PC-3 (cell line): ENCODE data around the gene CPLX3. TPM values are rescaled to one million over a fixed set of nuclear protein-coding genes. Genes with fewer than 3 reads are reported as not detected.

Source experiments
- ATAC-seq: fragments of 200-7000 bp; cut with Tn5 transposase; 2 replicates; pipeline ENCODE4 v1.9.1; 2020; ENCODE audit warnings: mild to moderate bottlenecking, moderate library complexity
- BruUV-seq: library from RNA; stranded (reverse); fragments of 400-500 nt; replicated peaks from 2 replicates; lab custom pipeline; 2021; lab: Mats Ljungman, UMichigan
- CTCF ChIA-PET: fragments of 300-600 bp; sonication (Branson Sonifier 250); formaldehyde crosslinking; loops from one replicate; lab custom pipeline; 2022; ENCODE audit warnings: antibody characterized with exemption; lab: Charles Lee
- POLR2A ChIA-PET: fragments of 300-600 bp; sonication (Branson Sonifier 250); formaldehyde crosslinking; loops from one replicate; lab custom pipeline; 2022; ENCODE audit warnings: antibody characterized with exemption; ENCODE audit not compliant: unreplicated experiment; lab: Charles Lee
- DNase-seq: peaks from one replicate; pipeline ENCODE4 v3.0.0-alpha.2; 2015
- H2AFZ ChIP-seq: fragments of 300-600 bp; sonication (generic); 2 replicates; pipeline ENCODE4 v1.6.0; 2016; ENCODE audit warnings: antibody characterized with exemption, low read length
- H3F3A ChIP-seq: fragments of 300-600 bp; sonication (generic); one replicate; pipeline ENCODE4 v1.6.0; 2017; ENCODE audit warnings: antibody characterized with exemption, low read length, control low read depth, mild to moderate bottlenecking; ENCODE audit not compliant: unreplicated experiment
- H3K27ac ChIP-seq: fragments of 300-600 bp; sonication (generic); 2 replicates; pipeline ENCODE4 v1.5.1; 2016; ENCODE audit warnings: mild to moderate bottlenecking, low read length
- H3K27me3 ChIP-seq: fragments of 300-600 bp; sonication (generic); 2 replicates; pipeline ENCODE4 v1.6.1; 2016; ENCODE audit warnings: low read length, mixed read lengths
- H3K36me3 ChIP-seq: fragments of 300-600 bp; sonication (generic); 2 replicates; pipeline ENCODE4 v1.6.1; 2016; ENCODE audit warnings: low read depth, mixed run types, low read length, mixed read lengths
- H3K4me1 ChIP-seq: fragments of 300-600 bp; sonication (generic); 2 replicates; pipeline ENCODE4 v1.5.1; 2016; ENCODE audit warnings: low read length; ENCODE audit not compliant: insufficient read depth
- H3K4me2 ChIP-seq: fragments of 300-600 bp; sonication (generic); 2 replicates; pipeline ENCODE4 v1.6.0; 2016; ENCODE audit warnings: low read length
- H3K4me3 ChIP-seq: fragments of 300-600 bp; sonication (generic); 2 replicates; pipeline ENCODE4 v1.5.1; 2016; ENCODE audit warnings: mild to moderate bottlenecking, low read length, mixed read lengths
- H3K79me2 ChIP-seq: fragments of 300-600 bp; sonication (generic); 2 replicates; pipeline ENCODE4 v1.6.1; 2017; ENCODE audit warnings: low read length, mixed read lengths
- H3K9ac ChIP-seq: fragments of 300-600 bp; sonication (generic); 2 replicates; pipeline ENCODE4 v1.6.0; 2016; ENCODE audit warnings: mild to moderate bottlenecking, low read length
- H3K9me2 ChIP-seq: fragments of 300-600 bp; sonication (generic); replicated peaks from 2 replicates; pipeline ENCODE4 v1.6.1; 2016; ENCODE audit warnings: mixed run types, low read length, mixed read lengths
- H3K9me3 ChIP-seq: fragments of 300-600 bp; sonication (generic); 2 replicates; pipeline ENCODE4 v1.6.1; 2016; ENCODE audit warnings: low read length, mixed read lengths
- H4K20me1 ChIP-seq: fragments of 300-600 bp; sonication (generic); 2 replicates; pipeline ENCODE4 v1.6.1; 2016; ENCODE audit warnings: low read length, mixed read lengths
- EZH2 ChIP-seq: fragments of 300-600 bp; sonication (generic); IDR thresholded peaks from one replicate; pipeline ENCODE4 v1.6.1; 2017; ENCODE audit warnings: antibody characterized with exemption, mild to moderate bottlenecking, low read length; ENCODE audit not compliant: unreplicated experiment
- EZH2phosphoT487 ChIP-seq: fragments of 300-600 bp; sonication (generic); IDR thresholded peaks from 2 replicates; pipeline ENCODE4 v1.6.1; 2018; ENCODE audit warnings: mild to moderate bottlenecking, antibody characterized with exemption, low read length, borderline replicate concordance
- intact Hi-C: fragments of 100-400 bp; cut with micrococcal nuclease; formaldehyde crosslinking; loops from 2 replicates; pipeline ENCODE4 v1.9.0; 2023
- total RNA-seq: library from RNA; depleted of rRNA; stranded (reverse); fragments of >200 nt; gene quantifications from 2 replicates; pipeline ENCODE4 v1.2.3, GENCODE V29; 2014
- TF ChIP-seq, protein P1 (sequence below): fragments of 300-600 bp; sonication (generic); conservative IDR thresholded peaks from 2 replicates; pipeline ENCODE4 v1.5.1; 2017; ENCODE audit warnings: antibody characterized with exemption, low read depth, mild to moderate bottlenecking, low read length

Gene CPLX3
- total RNA-seq, 1 experiment from 2014 or later = not detected

GRCh38 chr15:74873036-74873755 is 46.8 kb downstream of the CPLX3 start, which contains the start of gene SCAMP2:
Gene SCAMP2 (minus strand): TSS chr15:74873365. CDS start chr15:74873255, 110 bp downstream.
- H3K27ac ChIP-seq = peak within 1 kb of the TSS; percentile 55
- H2AFZ ChIP-seq = peak within 1 kb of the TSS; percentile 95
- no peaks in the 10 kb centered on the region for H3K27me3 ChIP-seq
- H4K20me1 ChIP-seq = peaks cover 10% of the 10 kb centered on the region; the same call in 1 of the 2 replicates
- H3K4me3 ChIP-seq = peak within 1 kb of the TSS; percentile 99
- BruUV-seq = TSS peak; percentile 67
- no peaks in the 10 kb centered on the region for H3F3A ChIP-seq
- TF ChIP-seq EZH2phosphoT487 = no peak
- no peak for TF ChIP-seq EZH2
- TF ChIP-seq, protein P1, sequence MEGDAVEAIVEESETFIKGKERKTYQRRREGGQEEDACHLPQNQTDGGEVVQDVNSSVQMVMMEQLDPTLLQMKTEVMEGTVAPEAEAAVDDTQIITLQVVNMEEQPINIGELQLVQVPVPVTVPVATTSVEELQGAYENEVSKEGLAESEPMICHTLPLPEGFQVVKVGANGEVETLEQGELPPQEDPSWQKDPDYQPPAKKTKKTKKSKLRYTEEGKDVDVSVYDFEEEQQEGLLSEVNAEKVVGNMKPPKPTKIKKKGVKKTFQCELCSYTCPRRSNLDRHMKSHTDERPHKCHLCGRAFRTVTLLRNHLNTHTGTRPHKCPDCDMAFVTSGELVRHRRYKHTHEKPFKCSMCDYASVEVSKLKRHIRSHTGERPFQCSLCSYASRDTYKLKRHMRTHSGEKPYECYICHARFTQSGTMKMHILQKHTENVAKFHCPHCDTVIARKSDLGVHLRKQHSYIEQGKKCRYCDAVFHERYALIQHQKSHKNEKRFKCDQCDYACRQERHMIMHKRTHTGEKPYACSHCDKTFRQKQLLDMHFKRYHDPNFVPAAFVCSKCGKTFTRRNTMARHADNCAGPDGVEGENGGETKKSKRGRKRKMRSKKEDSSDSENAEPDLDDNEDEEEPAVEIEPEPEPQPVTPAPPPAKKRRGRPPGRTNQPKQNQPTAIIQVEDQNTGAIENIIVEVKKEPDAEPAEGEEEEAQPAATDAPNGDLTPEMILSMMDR = no peak
- peaks cover 46% of the 10 kb centered on the region for H3K79me2 ChIP-seq
- peak within 1 kb of the TSS; percentile 93 for H3K9ac ChIP-seq
- DNase-seq = peak; percentile 92
- H3K9me2 ChIP-seq = no peaks in the 10 kb centered on the region
- peaks cover 11% of the 10 kb centered on the region; the same call in 1 of the 2 replicates for H3K4me1 ChIP-seq
- peak; percentile 99 for ATAC-seq
- CTCF ChIA-PET = interaction anchor here (0.5 kb wide), 1 partner anchor 102 kb away, joined by 3 read pairs; no protein-coding TSS in a partner anchor
- intact Hi-C loops = no loop called here
- H3K36me3 ChIP-seq = no peaks in the 10 kb centered on the region
- H3K4me2 ChIP-seq = peak within 1 kb of the TSS; percentile 100
- POLR2A ChIA-PET = no interaction called here
- H3K9me3 ChIP-seq = no peaks in the 10 kb centered on the region

GRCh38 chr15:74873756-74874424 is 47.5 kb downstream of the CPLX3 start:
- Histone ChIP-seq H3K27ac (no peak overlapping the region), H3K4me2 (peak overlapping the region; percentile 99), H3K9me2 (no peaks in the 10 kb centered on the region), H3K4me1 (peaks cover 11% of the 10 kb centered on the region; the same call in 1 of the 2 replicates), H3K9ac (peak overlapping the region; percentile 93), H3F3A (no peaks in the 10 kb centered on the region), H3K79me2 (peaks cover 39% of the 10 kb centered on the region), H3K36me3 (no peaks in the 10 kb centered on the region), H3K9me3 (no peaks in the 10 kb centered on the region), H2AFZ (peak overlapping the region; percentile 95), H4K20me1 (peaks cover 10% of the 10 kb centered on the region; the same call in 1 of the 2 replicates), H3K27me3 (no peaks in the 10 kb centered on the region), H3K4me3 (peak overlapping the region; percentile 99)
- ChIA-PET CTCF (no interaction called here), POLR2A (interaction anchor here (0.5 kb wide), 1 partner anchor 222 kb away, joined by 3 read pairs; no protein-coding TSS in a partner anchor)
- intact Hi-C loops = no loop called here
- TF ChIP-seq, protein P1 = no peak
- TF ChIP-seq EZH2phosphoT487 (no peak), EZH2 (no peak)
- BruUV-seq = no TSS peak
- DNase-seq (no peak), ATAC-seq (peak; percentile 18; the same call in 1 of the 2 replicates)
